SK-N-SH (cell line): Measurements from ENCODE around the gene COBLL1.

Experiments used
- CHD2 ChIP-seq: fragments of 150-350 bp; IDR thresholded peaks from 2 replicates; pipeline ENCODE4 v1.6.1; 2018; ENCODE audit warnings: low read length; ENCODE audit not compliant: partially characterized antibody
- CTCF ChIP-seq: fragments of 200-600 bp; sonication (generic); IDR thresholded peaks from 2 replicates; pipeline ENCODE4 v1.6.1; 2017; ENCODE audit warnings: antibody characterized with exemption, mild to moderate bottlenecking, moderate library complexity
- RXRA ChIP-seq: IDR thresholded peaks from 2 replicates; pipeline ENCODE4 v1.4.0; 2012; ENCODE audit warnings: low read depth, mild to moderate bottlenecking, borderline replicate concordance
- USF1 ChIP-seq: IDR thresholded peaks from 2 replicates; pipeline ENCODE4 v1.4.0; 2012; ENCODE audit warnings: low read depth, borderline replicate concordance

GRCh38 chr2:164696634-164697033, 145.0 kb downstream of the COBLL1 start:
- peak; percentile 23; the same call in 1 of the 2 replicates for TF ChIP-seq CTCF
- TF ChIP-seq USF1: no peak
- peak; percentile 22 for TF ChIP-seq CHD2
- no peak for TF ChIP-seq RXRA
